Transverse colon (tissue), 3 donors: ENCODE data around the gene MTA2.

Experiments
- CTCF ChIP-seq, 5 experiments: fragments of 200-600 bp in 3 of 5; fragments of 450-650 bp in 2 of 5; sonication (generic) in 3 of 5; IDR thresholded peaks; 1 replicate in 2 of 5; 2 replicates in 3 of 5; pipeline ENCODE4 v1.5.1; 2016 to 2017; ENCODE audit warnings: antibody characterized with exemption in 5 of 5, inconsistent platforms in 3 of 5, mild to moderate bottlenecking in 2 of 5, moderate library complexity in 1 of 5
- POLR2A ChIP-seq: fragments of 450-650 bp; IDR thresholded peaks from one replicate; pipeline ENCODE4 v1.6.1; 2016; ENCODE audit warnings: antibody characterized with exemption, mild to moderate bottlenecking, moderate library complexity

GRCh38 chr11:62558669-62559068, 43.0 kb downstream of the MTA2 start:
- TF ChIP-seq CTCF (IDR thresholded peaks at IDR 0.05) = no peak
- TF ChIP-seq POLR2A = no peak
